Colon (tissue), 2 donors: ENCODE measurements around the gene UCK1.

Experiments used
- FAIRE-seq: peaks from 2 replicates; lab custom pipeline; 2012; peaks lifted over from hg19 to GRCh38; lab: Jason Lieb, UNC
- donor health status: control.
- donor health status: control.

Gene UCK1

GRCh38 chr9:131530920-131531832 lies at the start of gene UCK1:
TSS of gene UCK1 (minus strand) at chr9:131531263. CDS start at chr9:131531174, 89 bp downstream.
- no peak for FAIRE-seq

DNA sequence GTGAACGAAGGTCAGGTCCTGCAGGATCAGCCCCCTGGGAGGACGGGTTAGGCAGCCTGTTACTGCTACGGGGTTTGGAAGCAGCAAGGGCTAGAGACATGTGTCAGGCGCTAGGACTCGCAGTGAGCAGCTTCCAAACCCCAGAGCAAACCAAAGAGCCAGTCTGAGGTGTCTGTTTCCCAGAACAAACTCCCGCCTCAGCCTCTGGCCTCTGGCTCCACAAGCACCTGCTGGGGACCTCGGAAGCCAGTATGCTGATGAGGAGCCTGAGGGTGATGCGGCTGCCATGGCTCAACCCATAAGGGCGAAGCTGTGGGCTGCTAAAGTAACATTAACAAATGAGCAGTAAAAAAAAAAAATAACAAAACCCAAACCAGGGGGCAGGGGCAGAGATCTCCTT lies 49.3 kb upstream of the UCK1 start:
- FAIRE-seq = no peak

- no peak for FAIRE-seq
These were observed 48.7 kb upstream of the UCK1 start for GRCh38 chr9:131579789-131580211.

DNA sequence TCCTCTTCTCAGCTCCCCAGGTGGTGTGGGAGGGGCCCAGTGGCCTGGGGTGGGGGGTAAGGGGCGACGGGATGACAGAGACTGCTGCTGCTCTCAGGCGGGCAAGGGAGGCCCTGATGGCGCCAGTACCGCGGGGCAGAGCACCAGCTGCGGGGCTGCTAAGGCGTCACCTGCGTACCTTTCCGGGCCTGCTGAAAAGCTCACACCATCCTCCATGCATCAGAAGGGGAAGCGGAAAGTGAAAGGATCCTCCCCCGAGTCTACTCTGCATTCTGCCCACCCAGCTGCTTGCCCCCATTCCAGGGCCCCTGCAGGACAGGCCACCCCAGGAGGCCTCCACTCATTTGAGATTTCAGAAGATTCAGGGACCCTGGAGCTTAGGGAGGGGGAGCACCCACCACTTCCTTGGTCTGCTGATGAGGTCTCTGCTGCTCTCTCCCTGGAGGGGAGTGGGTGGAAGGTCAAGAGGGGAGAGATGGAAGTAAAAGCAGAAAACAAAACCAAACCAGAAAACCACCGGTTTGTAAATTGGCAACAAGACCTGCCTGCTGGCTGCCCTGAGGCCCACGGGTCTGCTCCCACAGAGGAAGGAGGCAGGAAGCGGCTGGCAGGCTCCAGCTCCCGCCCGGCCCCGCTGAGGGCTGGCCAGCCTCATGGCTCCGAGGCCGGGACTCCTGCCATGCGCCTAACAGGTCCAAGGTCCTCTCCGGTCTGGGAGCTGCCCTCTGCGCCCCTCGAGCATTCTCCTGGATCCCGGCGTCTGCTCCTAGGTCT lies 47.9 kb upstream of the UCK1 start:
- no peak for FAIRE-seq

GRCh38 chr9:131578021-131578420 lies 47.0 kb upstream of the UCK1 start:
- no peak for FAIRE-seq

DNA sequence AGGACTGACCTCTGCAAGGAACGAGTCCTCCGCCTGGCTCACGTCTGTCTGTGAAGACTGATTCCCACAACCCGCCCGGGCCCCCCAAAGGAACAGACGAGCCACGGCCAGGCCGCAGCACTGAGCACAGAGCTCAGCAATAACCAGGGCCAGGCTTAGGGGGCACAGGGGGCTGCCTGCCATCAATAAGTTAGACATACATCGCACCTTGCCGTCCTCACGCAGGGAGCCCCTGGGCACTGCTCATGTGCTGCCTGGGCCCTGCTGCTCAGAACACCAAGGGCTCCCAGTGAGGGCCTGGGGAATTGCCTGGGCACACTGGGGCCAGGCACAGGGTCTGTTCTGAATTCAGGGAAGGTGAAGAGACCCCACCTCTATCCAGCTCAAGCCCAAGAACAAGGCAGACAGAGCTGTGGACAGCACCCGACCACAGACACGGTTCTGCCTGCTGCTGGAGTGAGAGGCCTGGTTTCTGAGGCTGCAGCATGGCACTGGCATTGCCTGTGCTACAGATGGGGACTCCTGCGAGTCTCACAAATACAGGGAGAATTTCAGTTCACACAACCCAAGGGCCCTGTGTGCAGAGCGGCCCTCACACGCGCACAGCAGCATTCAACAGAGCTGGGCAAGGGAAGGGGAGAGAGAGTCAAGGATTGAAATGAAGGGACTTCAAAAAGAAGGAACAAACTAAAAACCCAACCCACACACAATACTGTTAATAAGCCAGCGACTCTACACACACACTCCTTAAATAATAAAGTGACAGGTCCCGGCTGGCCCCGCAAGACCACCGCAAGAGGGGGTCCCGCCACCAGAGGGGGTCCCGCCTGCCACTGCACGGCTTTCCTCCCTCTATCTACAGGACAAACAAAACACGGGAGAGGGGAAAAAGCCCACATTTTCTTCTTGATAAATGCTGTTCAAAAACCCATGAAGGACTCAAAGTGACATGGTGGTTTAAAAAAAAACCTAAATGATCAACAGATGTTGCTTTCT lies 46.2 kb upstream of the UCK1 start:
- no peak for FAIRE-seq

DNA sequence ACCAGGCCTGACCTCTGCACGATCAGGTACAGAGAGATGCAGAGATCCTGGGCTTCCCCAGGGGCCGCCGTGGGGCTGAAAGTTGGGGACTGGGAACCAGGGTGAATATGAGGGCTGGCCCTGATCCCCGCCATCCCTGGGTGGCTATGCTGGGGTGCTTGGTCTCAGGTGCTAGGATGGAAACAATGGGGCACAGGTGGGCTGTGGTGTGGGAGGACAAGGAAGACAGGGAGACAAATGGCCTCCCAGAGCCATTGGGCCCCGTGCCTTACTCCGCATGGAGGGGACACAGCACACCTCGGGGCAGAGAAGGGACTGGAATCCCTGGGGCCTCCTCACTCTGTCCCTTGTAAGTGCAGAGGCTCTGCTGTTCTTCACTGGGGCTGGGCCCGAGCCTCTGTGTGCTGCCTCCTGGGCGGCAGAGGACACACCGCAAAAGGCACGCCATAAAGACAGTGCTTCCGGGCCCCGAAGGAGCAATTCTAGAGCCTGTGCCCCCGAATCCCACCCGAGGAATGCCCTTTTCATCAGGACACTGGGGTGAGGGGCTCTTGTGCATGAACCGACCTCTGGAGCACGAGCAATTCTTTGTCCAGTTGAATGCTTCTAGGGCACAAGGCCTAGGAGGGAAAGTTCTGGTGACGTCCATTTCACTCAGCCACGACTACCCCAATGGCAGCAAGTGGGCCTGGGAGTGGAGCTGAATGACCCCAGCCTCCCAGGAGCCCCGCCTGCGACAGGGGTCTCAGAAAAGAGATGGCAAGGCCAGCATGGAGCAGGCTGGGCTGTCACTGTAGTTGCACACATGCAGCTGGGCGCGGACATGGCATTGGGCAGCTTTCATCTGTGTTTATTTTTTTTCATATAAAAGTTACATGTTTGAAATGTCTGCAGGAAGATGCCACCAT lies 45.1 kb upstream of the UCK1 start:
- FAIRE-seq = no peak

DNA sequence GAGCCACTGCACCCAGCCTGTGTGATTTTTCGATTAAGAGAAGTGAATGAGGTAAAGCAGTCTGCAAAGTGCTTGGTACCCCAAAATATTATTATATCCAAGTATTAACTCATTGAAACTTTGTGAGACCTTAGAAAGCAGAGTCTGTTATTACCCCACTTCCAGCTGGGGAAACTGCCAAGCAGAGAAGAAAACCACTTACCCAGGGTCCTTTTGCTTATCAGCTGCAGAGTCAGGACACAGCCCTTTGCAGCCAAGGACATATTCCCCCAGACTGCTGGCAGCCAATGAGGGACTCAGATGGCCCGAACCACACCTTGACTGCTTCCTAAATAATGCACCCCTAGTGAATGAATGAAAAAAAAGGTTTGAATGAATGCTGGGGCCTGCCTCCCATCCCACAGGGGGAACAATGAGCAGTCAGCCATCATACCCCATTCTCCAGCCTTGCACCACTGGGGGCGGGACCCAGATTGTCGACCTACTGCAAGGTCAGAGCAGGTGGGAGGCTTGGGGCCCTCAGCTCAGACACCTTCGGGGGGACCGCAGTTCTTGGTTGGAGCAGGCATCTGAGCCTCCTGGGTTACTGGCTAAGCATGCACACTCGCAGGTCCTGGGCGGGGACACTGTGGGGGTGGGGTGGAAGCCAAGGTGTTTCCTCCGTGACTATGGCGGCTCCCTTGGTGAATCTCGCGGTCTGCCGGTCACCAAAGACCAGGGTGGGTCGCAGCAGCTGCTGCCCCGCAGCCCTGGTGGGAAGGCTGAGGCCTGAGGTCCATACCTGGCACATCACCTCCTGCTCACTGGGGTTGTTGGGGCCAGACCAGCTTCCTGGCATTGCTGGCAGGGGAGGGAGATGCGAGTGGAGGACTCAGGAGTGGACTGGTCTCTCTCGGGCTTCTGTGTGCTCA lies 43.9 kb upstream of the UCK1 start:
- no peak for FAIRE-seq

GRCh38 chr9:131567910-131568309 lies 36.8 kb upstream of the UCK1 start:
- FAIRE-seq = no peak

DNA sequence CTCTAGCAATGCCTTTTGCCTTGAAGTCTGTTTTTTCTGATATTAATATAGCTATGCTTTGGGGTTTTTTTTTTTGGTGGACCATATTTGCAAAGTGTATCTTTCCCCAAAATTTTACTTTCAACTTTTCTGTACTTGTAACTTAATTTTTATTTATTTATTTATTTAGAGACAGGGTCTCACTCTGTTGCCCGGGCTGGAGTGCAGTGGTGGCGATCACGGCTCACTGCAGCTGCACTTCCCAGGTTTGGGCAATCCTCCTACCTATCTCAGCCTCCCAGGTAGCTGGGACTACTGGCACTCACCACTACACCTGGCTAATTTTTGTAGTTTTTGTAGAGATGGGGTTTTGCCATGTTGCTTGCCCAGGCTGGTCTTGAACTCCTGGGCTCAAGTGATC lies 35.1 kb upstream of the UCK1 start:
- FAIRE-seq = no peak

GRCh38 chr9:131565369-131565768 lies 34.3 kb upstream of the UCK1 start:
- no peak for FAIRE-seq

DNA sequence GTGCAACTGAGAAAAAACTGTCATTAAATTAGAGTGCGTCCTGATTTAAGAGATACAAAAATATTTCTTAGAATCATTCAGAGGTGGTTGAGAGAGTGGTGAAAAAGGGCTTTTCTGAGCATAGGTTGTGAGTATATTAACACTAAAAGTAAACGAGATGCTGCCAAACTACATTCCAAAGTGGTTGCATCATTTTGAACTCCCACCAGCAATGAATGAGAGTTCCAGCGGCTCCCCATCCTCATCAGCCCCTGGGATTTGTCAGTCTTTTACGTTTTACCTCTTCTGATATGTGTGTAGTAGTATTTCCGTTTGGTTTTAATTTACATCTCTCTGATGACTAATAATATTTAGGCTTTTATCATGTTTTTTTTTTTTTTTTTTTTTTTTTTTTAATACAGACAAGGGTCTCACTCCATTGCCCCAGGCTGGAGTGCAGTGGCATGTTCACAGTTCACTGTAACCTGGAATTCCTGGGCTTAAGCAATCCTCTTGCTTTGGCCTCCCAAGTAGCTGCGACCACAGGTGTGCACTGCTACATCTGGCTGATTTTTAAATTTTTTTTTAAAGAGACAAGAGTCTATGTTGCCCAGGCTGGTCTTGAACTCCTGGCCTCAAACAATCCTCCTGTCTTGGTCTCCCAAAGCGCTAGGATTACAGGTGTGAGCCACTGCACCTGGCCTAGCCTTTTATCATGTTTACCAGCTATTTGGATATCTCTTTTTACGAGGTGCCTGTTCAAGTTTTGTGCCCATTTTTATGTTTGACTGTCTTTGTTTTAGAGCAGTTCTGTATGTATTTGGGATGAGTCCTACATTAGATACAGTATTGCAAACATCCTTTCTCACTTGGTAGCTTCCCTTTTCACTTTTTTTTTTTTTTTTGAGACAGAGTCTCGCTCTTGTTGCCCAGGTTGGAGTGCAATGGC lies 31.2 kb upstream of the UCK1 start:
- FAIRE-seq = no peak

DNA sequence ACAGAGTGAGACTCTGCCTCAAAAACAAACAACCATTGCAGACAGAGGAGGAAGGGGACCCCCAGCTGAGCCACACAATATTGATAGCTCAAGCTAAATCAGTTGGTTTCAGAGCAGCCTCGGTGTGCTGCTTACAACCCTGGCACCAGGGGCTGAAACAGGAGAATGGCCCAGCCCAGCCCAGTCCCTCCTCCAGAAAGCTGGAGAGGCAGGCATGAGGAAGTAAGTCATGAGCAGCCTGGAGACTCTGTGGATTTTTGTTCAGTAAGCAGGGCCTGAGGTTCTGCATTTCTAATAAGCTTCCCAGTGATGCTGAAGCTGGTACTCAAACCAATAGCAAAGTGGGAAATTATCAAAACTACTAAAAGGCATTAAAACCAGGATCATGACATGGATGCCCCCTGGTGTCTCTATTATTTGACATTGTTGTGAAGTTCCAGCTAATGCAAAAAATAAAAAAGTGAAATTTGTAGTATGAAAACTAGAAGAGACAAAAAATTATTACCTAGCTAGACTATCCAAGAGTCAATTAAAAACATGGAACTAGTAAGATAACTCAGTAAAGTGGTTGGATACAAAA lies 28.4 kb upstream of the UCK1 start:
- FAIRE-seq = no peak

DNA sequence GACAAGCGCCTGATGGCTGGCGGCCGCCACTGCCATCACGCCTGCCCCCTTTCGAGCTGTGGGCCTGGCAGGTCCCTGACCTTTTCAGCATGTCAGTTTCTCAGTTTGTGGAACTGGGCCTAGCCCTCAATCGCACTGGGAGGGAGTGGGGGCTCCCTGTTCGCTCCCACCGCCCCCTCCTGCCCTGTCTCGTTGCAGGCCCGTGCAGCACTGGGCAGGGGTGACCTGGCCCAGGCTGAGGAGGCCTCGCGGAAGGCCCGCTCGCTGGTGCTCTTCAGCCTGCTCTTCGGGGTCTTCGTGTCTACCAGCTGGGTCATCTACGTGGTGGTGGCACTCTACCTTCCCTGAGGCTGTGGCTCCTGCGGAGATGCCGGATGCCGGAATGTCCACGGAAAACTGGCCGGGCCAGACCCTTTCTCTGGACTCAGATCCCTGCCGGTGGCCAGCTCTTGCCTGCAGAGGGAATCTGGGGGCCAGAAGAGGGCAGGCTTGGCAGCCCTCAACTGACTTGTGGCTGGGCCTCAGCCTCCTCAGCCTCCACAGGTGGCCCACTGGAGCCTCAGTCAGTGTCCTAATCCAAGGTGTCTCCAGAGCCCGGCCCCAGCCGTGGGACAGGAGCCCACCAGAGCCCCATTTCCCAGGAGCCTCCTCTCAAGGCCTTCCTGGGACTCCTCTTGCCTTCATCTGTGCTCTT lies 26.9 kb upstream of the UCK1 start:
- FAIRE-seq = no peak

DNA sequence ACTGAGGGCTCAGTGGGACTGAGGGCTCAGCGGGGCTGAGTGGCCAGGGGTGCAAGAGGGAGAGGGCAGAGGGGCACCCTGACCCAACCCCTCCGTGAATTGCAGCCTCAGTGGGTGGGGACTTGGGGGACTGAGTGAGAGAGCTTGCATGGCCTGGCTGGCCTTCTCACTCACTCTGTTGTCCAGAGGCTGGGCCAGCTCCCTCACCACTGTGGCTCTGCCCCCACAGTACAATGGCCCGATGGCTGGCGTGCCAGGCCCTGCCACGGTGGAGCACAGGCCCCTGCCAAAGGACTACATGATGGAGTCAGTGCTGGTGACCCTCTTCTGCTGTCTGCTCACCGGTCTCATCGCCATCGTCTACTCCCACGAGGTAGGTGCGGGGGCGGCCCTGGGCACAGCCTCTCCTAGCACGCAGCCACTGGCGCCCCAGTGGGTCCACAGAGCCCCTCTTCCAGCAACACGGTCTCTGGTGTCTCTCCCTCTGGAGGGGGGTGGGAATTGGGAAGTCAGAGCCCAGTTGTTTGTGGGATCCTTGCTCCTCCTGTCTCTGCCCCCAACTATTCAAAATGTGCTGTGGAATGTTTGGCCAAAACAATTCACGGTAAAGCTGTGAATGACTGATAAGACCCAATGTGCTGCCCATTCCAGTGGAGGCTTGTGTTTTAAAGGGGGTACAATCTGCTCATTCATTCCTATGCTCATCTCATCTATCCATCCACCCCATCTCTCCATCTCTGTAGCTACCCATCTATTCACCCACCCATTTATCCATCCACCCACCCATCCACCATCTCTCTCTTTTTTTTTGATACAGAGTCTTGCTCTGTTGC lies 25.0 kb upstream of the UCK1 start:
- FAIRE-seq = no peak

DNA sequence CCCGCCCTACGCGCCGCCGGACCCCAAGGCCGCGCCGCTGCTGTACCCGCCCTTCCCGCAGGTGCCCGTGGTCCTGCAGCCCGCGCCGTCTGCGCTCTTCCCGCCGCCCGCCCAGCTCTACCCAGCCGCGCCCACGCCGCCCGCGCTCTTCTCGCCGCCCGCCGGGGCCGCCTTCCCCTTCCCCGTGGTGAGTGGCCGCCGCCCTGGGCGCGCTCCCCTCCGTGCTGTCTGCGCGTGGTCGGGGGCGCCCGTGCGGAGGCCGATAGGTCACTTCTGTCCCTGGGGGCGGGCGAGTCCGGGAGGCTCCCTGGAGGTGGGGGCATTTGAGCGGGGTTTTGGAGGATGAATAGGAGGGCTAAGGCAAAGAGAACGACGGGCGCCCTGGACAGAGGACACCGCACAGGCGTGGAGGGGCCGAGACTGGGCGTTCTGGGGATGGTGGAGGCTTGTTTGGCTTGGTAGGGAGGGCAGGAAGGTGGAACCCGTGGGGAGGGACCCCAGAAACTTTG lies 23.8 kb upstream of the UCK1 start:
- no peak for FAIRE-seq
